GM10266 (cell line): ENCODE data around the gene MBLAC2.

Source experiments
- DNase-seq: peaks from one replicate; pipeline ENCODE4 v3.0.0; 2012; ENCODE audit errors: extremely low spot score
- TF ChIP-seq, protein P1 (sequence below): IDR thresholded peaks from 2 replicates; pipeline ENCODE4 v1.5.1; 2012; ENCODE audit warnings: mild to moderate bottlenecking, low read depth; ENCODE audit not compliant: control insufficient read depth, insufficient read depth; ENCODE audit errors: missing control alignments

Gene MBLAC2

DNA sequence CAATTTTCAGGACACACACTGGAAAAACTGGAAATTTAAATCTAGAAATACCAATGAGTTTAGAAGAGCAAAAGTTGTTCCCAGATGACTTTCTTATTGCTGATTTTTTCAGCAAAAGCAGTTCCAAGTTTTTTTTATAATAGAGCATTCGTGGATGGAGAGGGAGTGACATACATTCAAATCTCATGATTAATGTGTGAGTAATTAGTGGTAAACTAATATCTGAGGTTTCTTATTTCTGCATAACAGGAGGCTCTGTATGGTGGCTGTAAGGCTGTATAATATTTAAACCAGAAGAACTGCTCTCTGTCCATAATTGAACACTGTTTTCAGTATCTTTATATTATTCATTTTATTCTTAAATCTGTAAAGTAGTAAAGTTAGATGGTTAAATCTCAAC, 29.0 kb upstream of the MBLAC2 start:
- no peak for DNase-seq
- TF ChIP-seq, protein P1, sequence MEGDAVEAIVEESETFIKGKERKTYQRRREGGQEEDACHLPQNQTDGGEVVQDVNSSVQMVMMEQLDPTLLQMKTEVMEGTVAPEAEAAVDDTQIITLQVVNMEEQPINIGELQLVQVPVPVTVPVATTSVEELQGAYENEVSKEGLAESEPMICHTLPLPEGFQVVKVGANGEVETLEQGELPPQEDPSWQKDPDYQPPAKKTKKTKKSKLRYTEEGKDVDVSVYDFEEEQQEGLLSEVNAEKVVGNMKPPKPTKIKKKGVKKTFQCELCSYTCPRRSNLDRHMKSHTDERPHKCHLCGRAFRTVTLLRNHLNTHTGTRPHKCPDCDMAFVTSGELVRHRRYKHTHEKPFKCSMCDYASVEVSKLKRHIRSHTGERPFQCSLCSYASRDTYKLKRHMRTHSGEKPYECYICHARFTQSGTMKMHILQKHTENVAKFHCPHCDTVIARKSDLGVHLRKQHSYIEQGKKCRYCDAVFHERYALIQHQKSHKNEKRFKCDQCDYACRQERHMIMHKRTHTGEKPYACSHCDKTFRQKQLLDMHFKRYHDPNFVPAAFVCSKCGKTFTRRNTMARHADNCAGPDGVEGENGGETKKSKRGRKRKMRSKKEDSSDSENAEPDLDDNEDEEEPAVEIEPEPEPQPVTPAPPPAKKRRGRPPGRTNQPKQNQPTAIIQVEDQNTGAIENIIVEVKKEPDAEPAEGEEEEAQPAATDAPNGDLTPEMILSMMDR: no peak

DNA sequence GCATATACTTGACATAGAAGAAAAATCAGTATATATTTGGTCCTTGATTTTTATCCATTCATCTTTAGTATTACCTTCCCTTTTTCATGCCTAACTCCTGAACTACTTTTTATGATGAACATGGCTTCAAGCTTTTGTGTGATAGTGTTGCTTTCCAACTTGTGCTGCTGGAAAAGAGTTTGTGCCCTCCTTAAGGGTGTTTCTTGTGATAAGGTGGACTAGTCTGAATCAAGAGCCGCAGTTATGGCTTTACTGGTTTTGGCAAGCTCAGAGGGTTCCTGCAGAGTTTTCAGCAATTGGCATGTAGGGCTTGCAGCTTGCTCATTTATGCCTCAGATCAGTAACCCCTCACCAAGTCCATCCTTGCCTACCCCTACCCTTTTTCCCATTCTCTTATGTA, 20.6 kb upstream of the MBLAC2 start:
- no peak for DNase-seq
- TF ChIP-seq, protein P1: no peak

DNA sequence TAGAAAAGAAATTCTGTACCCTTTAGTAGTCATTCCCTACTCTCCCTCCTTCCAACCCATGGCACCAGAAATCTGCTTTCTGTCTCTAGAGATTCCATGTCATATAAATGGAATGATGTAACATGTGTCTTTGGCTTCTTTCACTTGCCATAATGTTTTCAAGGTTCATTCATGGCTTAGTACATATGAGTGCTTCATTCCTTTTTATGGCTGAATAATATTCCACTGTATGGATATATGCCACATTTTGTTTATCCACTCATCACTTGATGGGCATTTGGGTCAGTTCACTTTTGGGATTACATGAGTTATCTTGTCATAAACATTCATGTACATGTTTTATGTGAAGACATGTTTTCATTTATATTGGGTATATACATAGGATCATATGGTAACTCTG, 19.5 kb upstream of the MBLAC2 start:
- DNase-seq: no peak
- TF ChIP-seq, protein P1: no peak

DNA sequence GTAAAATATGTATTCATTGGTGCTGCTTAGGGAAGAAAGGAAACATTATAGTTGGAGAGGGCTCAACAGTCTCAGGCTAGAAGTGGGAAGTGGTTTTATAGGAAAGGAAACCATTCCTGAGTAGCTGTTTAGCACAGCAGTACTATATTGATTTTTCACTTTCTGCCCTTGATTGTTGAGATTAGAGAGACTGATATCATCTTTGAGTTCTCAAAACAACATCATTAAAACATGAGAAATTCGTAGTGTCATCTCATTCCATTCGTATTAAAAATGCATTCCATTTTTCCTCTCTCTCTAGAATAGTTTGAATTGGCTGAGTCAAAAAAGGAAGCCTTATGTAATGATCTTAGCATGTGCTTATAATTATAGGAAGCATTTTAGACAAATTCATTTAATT, 14.2 kb upstream of the MBLAC2 start:
- TF ChIP-seq, protein P1: no peak

DNA sequence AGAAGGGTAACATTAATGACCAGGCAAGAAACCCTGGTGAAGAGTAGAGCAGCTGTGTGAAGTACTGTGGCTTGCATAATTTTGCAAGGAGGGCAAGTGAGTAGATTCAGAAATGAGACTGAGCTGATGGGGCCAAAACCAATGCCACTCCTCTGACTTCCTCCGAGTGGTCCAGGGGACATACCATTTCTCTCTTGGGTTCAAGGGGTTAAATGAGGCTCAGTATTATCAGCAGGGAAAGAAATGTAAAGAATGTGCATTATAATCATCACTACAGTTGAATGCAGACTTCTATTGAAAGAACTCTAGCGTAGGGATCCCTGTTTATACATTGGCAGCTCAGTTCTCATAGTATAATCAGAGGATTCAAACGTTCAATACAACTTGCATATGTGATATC, 10.0 kb upstream of the MBLAC2 start:
- TF ChIP-seq, protein P1: no peak
- DNase-seq: no peak

More for the DNA sequence above, 14.2 kb upstream of the MBLAC2 start:
- no peak for DNase-seq

DNA sequence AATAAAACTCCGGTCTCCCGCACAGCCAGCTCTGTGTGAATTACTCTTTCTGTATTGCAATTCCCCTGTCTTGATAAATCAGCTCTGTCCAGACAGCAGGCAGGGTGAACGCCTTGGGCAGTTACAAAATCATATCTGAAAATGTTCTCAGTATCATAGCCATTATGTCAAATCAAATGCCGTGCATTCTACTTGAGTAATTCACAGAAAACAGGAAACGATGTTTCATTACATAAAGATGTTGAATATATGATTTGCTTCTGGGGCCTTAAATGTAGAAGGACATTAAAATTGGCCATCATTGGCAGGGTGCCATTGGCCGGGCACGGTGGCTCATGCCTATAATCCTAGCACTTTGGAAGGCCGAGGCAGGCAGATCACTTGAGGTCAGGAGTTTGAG, 8.6 kb upstream of the MBLAC2 start:
- TF ChIP-seq, protein P1: no peak
- no peak for DNase-seq

DNA sequence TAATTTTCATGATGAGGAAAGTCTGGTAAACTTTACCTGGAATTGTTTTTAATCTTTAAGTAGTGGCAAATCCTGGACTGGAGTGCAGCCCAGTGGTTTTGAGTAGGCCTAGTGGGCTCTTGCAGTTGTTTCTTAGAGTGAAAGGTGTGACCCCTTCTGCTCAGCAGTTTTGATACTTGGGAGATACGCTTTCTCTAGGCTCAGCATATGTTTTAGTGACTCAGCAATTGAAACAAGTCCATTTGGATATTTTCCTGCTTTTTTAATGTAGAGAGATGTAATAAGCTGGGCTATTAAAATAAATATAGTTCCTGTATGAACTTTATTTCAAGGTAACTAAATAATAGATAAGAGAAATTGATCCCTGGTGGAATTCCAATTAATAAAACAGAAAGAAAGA, 6.1 kb upstream of the MBLAC2 start:
- DNase-seq: no peak
- TF ChIP-seq, protein P1: no peak
